K562 (cell line): ENCODE measurements around the gene DPP9. TPM values are rescaled to one million over a fixed set of nuclear protein-coding genes. Genes with fewer than 3 reads are reported as not detected.
A peak's percentile ranks its signal among the peaks of the same experiment; 100 is the strongest.

ENCODE experiments used
- ATAC-seq: fragments of 200-7000 bp; cut with Tn5 transposase; 3 replicates; pipeline ENCODE4 v1.9.1; 2020; ENCODE audit warnings: moderate library complexity
- BruUV-seq: library from RNA; stranded (reverse); fragments of 400-500 nt; replicated peaks from 2 replicates; lab custom pipeline; 2021; lab: Mats Ljungman, UMichigan
- CTCF ChIA-PET: fragments of 300-600 bp; formaldehyde crosslinking; extraction: SDS; loops from one replicate; lab custom pipeline; 2021; ENCODE audit warnings: low intra/inter-chr PET ratio; lab: Yijun Ruan, JAX
- POLR2A ChIA-PET: fragments of 300-600, 350-650 bp; sonication (Branson Sonifier 250); formaldehyde crosslinking; extraction: SDS; loops from one replicate; lab custom pipeline; 2021; ENCODE audit warnings: antibody characterized with exemption, inconsistent platforms; lab: Yijun Ruan, JAX
- DNase-seq, 4 experiments: peaks; one replicate each; pipeline versions ENCODE4 v3.0.0 to v3.0.0-alpha.2; 2011 to 2018; ENCODE audit warnings: low spot score in 3 of 4, mixed read lengths in 3 of 4; ENCODE audit errors: extremely low read depth in 1 of 4
- FAIRE-seq: peaks from 2 replicates; lab custom pipeline; 2011; peaks lifted over from hg19 to GRCh38; lab: Jason Lieb, UNC
- H2AFZ ChIP-seq: 2 replicates; pipeline ENCODE4 v1.6.0; 2011; ENCODE audit warnings: low read depth, low read length, control low read depth, inconsistent platforms
- H3K27ac ChIP-seq: fragments of 200-600 bp; 3 replicates; pipeline ENCODE4 v1.8.0; 2011; ENCODE audit warnings: low read depth, mild to moderate bottlenecking, control low read depth, inconsistent platforms, low read length, moderate library complexity, mixed read lengths; ENCODE audit errors: extremely low read depth
- H3K27me3 ChIP-seq, 2 experiments: fragments of 300-600 bp in 1 of 2; 2 replicates in 1 of 2; 3 replicates in 1 of 2; pipeline versions ENCODE4 v1.6.0 to v1.8.0; 2011; ENCODE audit warnings: inconsistent platforms in 2 of 2, low read length in 2 of 2, mild to moderate bottlenecking in 1 of 2, mixed read lengths in 1 of 2, moderate library complexity in 1 of 2; ENCODE audit not compliant: control insufficient read depth in 2 of 2, insufficient read depth in 2 of 2
- H3K36me3 ChIP-seq: fragments of 300-600 bp; 3 replicates; pipeline ENCODE4 v1.8.0; 2011; ENCODE audit warnings: mild to moderate bottlenecking, low read length, inconsistent platforms; ENCODE audit not compliant: control insufficient read depth, insufficient read depth
- H3K4me1 ChIP-seq, 2 experiments: fragments of 200-600 bp in 1 of 2; replicated peaks in 1 of 2; 2 replicates in 1 of 2; 3 replicates in 1 of 2; pipeline versions ENCODE4 v1.5.1 to v1.8.0; 2011; ENCODE audit warnings: inconsistent platforms in 2 of 2, low read length in 2 of 2, mild to moderate bottlenecking in 1 of 2, mixed read lengths in 1 of 2, moderate library complexity in 1 of 2; ENCODE audit not compliant: control insufficient read depth in 2 of 2, insufficient read depth in 2 of 2
- H3K4me2 ChIP-seq: 2 replicates; pipeline ENCODE4 v1.6.1; 2011; ENCODE audit warnings: low read length, control low read depth, inconsistent platforms, mixed read lengths; ENCODE audit not compliant: insufficient read depth
- H3K4me3 ChIP-seq: fragments of 200-600 bp; sonication (generic), shearing (Covaris generic); 2 replicates; pipeline ENCODE4 v1.5.1; 2016; ENCODE audit warnings: control low read depth, inconsistent platforms
- H3K79me2 ChIP-seq: fragments of 200-600 bp; 3 replicates; pipeline ENCODE4 v1.8.0; 2011; ENCODE audit warnings: low read length, inconsistent platforms; ENCODE audit not compliant: control insufficient read depth, insufficient read depth
- H3K9ac ChIP-seq, 2 experiments: 2 replicates each; pipeline versions ENCODE4 v1.6.0 to v1.6.1; 2011; ENCODE audit warnings: low read depth in 2 of 2, low read length in 2 of 2, control low read depth in 1 of 2, inconsistent platforms in 1 of 2, mild to moderate bottlenecking in 1 of 2, mixed read lengths in 1 of 2; ENCODE audit not compliant: insufficient read depth in 1 of 2
- H3K9me1 ChIP-seq: one replicate; pipeline ENCODE4 v1.6.0; 2011; ENCODE audit warnings: inconsistent platforms, mild to moderate bottlenecking, low read length, moderate library complexity; ENCODE audit not compliant: control insufficient read depth, insufficient read depth
- H3K9me3 ChIP-seq: replicated peaks from 2 replicates; pipeline ENCODE4 v1.5.1; 2011; ENCODE audit warnings: low read depth, low read length, inconsistent platforms; ENCODE audit not compliant: control insufficient read depth, insufficient read depth
- H4K20me1 ChIP-seq: replicated peaks from 2 replicates; pipeline ENCODE4 v1.6.1; 2011; ENCODE audit warnings: low read length, inconsistent platforms, mixed read lengths; ENCODE audit not compliant: control insufficient read depth, insufficient read depth
- ARID3A ChIP-seq: IDR thresholded peaks from 2 replicates; pipeline ENCODE4 v1.6.1; 2012; ENCODE audit warnings: low read depth, low read length, improper control_type of control experiment, borderline replicate concordance
- HEY1 ChIP-seq: fragments of 250-450 bp; sonication (Bioruptor Pico); IDR thresholded peaks from 2 replicates; pipeline ENCODE4 v1.5.0; 2020; ENCODE audit warnings: mild to moderate bottlenecking, moderate library complexity, borderline replicate concordance
- OTX1 ChIP-seq: fragments of 450-650 bp; formaldehyde crosslinking; IDR thresholded peaks from 2 replicates; pipeline ENCODE4 v1.4.0; 2022; ENCODE audit warnings: mild to moderate bottlenecking
- POLR2G ChIP-seq: fragments of 200-400 bp; formaldehyde crosslinking; IDR thresholded peaks from 2 replicates; pipeline ENCODE4 v1.6.1; 2017; ENCODE audit warnings: low read depth, mild to moderate bottlenecking, antibody characterized with exemption, low read length, moderate library complexity
- THRA ChIP-seq: fragments of 450-650 bp; IDR thresholded peaks from 2 replicates; pipeline ENCODE4 v1.6.1; 2017; ENCODE audit warnings: mild to moderate bottlenecking, moderate library complexity
- THRAP3 ChIP-seq: fragments of 450-650 bp; IDR thresholded peaks from 2 replicates; pipeline ENCODE4 v1.6.1; 2016; ENCODE audit warnings: mild to moderate bottlenecking, inconsistent platforms, borderline replicate concordance
- ZFX ChIP-seq: sonication (generic); formaldehyde crosslinking; IDR thresholded peaks from 2 replicates; pipeline ENCODE4 v1.8.0; 2022; ENCODE audit warnings: mild to moderate bottlenecking, missing genetic modification reagents, moderate library complexity
- ZNF445 ChIP-seq: fragments of 250-450 bp; sonication (Bioruptor Pico); IDR thresholded peaks from 2 replicates; pipeline ENCODE4 v1.4.0; 2020; ENCODE audit warnings: low read depth, mild to moderate bottlenecking, moderate library complexity
- ZNF655 ChIP-seq: fragments of 250-450 bp; sonication (Bioruptor Pico); IDR thresholded peaks from 2 replicates; pipeline ENCODE4 v1.5.0; 2021
- WGBS: fragments of 100-300 bp; shearing (Covaris generic); methylation state at CpG from one replicate; pipeline ENCODE4 v1.1.6; 2016; ENCODE audit warnings: low coverage, mixed read lengths; ENCODE audit not compliant: insufficient coverage; ENCODE audit errors: missing lambda C conversion rate; 5-methylcytosine and 5-hydroxymethylcytosine counted together
- in situ Hi-C: fragments of 300-500 bp; cut with MboI; formaldehyde crosslinking; loops from 4 replicates; pipeline ENCODE4 v1.15.0; 2018; ENCODE audit warnings: inconsistent platforms, mixed read lengths
- intact Hi-C: fragments of 100-400 bp; cut with micrococcal nuclease; formaldehyde crosslinking; loops from 2 replicates; pipeline ENCODE4 v1.14.2; 2022
- polyA plus RNA-seq, 8 experiments: library from polyadenylated mRNA; depleted of rRNA in 4 of 8; stranded (reverse) in 5 of 8; unstranded in 3 of 8; fragments of >200 nt; fragmentation: Nextera tagmentation in 2 of 8; fragmentation: Illumina TruSeq in 1 of 8; extraction: Ambion mirVana in 2 of 8; extraction: Trizol in 1 of 8; gene quantifications; 2 replicates each; pipeline versions ENCODE4 v1.2.1 to v1.2.3, GENCODE V29; 2011 to 2014; ENCODE audit warnings: inconsistent platforms in 1 of 8, missing spikeins in 1 of 8
- total RNA-seq, 7 experiments: library from RNA; depleted of rRNA in 6 of 7; stranded (reverse); fragments of >200 nt in 6 of 7; fragmentation: Illumina TruSeq in 2 of 7; extraction: Trizol in 2 of 7; gene quantifications; 2 replicates each; pipeline versions ENCODE4 v1.2.1 to v1.2.3, GENCODE V29; 2011 to 2021; ENCODE audit warnings: low replicate concordance in 1 of 7

Gene DPP9
- total and polyA plus RNA-seq, 9 of the 15 experiments (the other 6 are each of a cell fraction or from before 2014, with no cell fraction given) = 0.90 to 66.7 (median 24.5) TPM

GRCh38 chr19:4697304-4697703 lies 26.3 kb downstream of the DPP9 start (continued):
- TF ChIP-seq THRAP3 (no peak), ARID3A (no peak), HEY1 (no peak)

- no peak for DNase-seq
- TF ChIP-seq POLR2G = peak; percentile 29; the same call in 1 of the 2 replicates
- no peak for TF ChIP-seq ZFX (CRISPR knock-in tag)
- no peak for TF ChIP-seq ZNF445
- no peak for TF ChIP-seq OTX1
- no peak for TF ChIP-seq THRA
- TF ChIP-seq ZNF655 = no peak
- TF ChIP-seq, all 486 proteins: peak for 1
- no TSS peak for BruUV-seq
- Histone ChIP-seq H3K79me2 (no peaks in the 10 kb centered on the region), H3K27ac (no peak overlapping the region), H4K20me1 (no peaks in the 10 kb centered on the region), H3K4me2 (no peak overlapping the region), H3K9me3 (no peaks in the 10 kb centered on the region), H3K9me1 (no peaks in the 10 kb centered on the region), H3K4me1 (peaks cover 0 to 19% of the 10 kb centered on the region in 2 experiments; a peak in 2 of 5 replicates), H3K27me3 (no peaks in the 10 kb centered on the region), H3K9ac (peak overlapping the region in 1 of 2 experiments; percentile 22; a peak in 1 of 4 replicates), H3K4me3 (no peak overlapping the region), H3K36me3 (peaks cover 87% of the 10 kb centered on the region; the same call in 2 of the 3 replicates), H2AFZ (no peak overlapping the region)
- CTCF ChIA-PET = no interaction called here
- in situ Hi-C loops (no loop called here), intact Hi-C loops (no loop called here)
- 93% methylated on average over 16 of the region's 19 CpGs for WGBS
- ATAC-seq (no peak), FAIRE-seq (no peak)
- POLR2A ChIA-PET = no interaction called here
Observed at GRCh38 chr19:4695224-4695731, 28.4 kb downstream of the DPP9 start.
